Stimulated activated naive B cell treated with anti-CD40 and anti-IgM and Interleukin-4, amounts not matched to agents 10 μg/mL and 1 μg/mL and 100 μg/mL, for 72 hours (primary cell): ENCODE results near the gene UTS2R.

Experiments
- ATAC-seq, 2 donors: fragments of 150-1000 bp; cut with Tn5 transposase; replicated peaks; 2 replicates each; pipeline ENCODE4 v1.10.0; 2021; ENCODE audit warnings: moderate library complexity in 1 of 2
- DNase-seq: peaks from one replicate; pipeline ENCODE4 v3.0.0; 2021
- H3K27ac Mint-ChIP-seq: one replicate; pipeline ENCODE4 v1.8.0; 2022; ENCODE audit warnings: mild to moderate bottlenecking, mixed read lengths
- H3K27me3 Mint-ChIP-seq, 2 donors: one replicate each; pipeline ENCODE4 v1.8.0; 2022; ENCODE audit warnings: mixed read lengths in 2 of 2
- H3K36me3 Mint-ChIP-seq, 2 donors: one replicate each; pipeline ENCODE4 v1.8.0; 2022; ENCODE audit warnings: mixed read lengths in 2 of 2, mild to moderate bottlenecking in 1 of 2
- H3K4me1 Mint-ChIP-seq, 2 donors: one replicate each; pipeline ENCODE4 v1.8.0; 2022; ENCODE audit warnings: mixed read lengths in 2 of 2, mild to moderate bottlenecking in 1 of 2
- H3K4me3 Mint-ChIP-seq, 2 donors: one replicate each; pipeline ENCODE4 v1.8.0; 2022; ENCODE audit warnings: mild to moderate bottlenecking in 2 of 2, mixed read lengths in 2 of 2, moderate library complexity in 1 of 2
- H3K9me3 Mint-ChIP-seq, 2 donors: one replicate each; pipeline ENCODE4 v1.8.0; 2022; ENCODE audit warnings: mixed read lengths in 2 of 2, mild to moderate bottlenecking in 1 of 2

Gene UTS2R

DNA sequence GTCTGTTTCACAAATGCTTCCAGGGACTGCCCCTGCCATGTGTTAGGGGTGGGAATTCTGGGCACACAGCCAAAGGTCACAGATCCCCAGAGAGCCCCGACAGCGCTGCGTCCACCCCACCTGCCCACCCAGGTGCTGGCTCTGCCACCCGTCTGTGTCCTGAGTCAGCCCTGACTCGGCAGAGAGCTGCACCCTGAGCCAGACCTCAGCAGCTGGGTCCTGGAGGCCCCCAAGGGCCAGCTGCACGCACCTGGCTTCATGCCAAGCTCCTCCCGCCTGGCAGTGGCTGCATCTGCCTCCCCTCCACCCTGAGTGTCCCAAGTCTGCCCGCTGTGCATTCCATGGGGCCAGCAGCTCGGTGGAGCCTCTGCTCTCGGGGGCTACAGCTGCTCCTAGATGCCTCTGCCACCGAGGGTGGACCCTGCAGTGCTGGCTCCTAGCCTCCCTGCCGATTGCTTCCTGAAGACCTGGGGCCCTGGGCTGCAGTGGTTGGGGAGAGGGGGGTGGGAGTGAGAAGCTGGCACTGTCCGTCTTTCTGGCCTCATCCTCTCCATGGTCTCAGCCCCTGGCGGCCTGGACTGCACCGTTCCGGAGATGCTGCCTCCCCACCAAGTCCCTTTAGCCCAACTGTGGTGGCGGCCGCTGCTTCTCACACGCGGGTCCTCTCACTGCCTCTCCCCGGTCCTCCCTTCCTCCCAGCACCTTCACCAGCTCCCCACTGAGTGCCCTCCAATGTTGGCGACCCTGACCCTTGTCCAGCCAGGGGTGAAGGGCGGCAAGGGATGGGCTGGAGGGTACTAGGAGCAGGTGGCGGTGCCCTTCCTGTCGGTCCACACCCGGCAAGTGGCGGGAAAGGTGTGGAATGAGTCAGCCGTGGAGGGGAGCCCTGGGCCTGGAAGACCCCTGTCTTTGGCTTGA lies 41.0 kb upstream of the UTS2R start:
- Mint-ChIP-seq H3K4me1 (peaks cover 17 to 35% of the 10 kb centered on the region in 2 donors), H3K27me3 (peaks cover 34 to 61% of the 10 kb centered on the region in 2 donors), H3K9me3 (no peaks in the 10 kb centered on the region), H3K4me3 (peak overlapping the region in 1 of 2 donors; percentile 14), H3K27ac (peak overlapping the region; percentile 85), H3K36me3 (no peaks in the 10 kb centered on the region)
- ATAC-seq (no peak), DNase-seq (no peak)

DNA sequence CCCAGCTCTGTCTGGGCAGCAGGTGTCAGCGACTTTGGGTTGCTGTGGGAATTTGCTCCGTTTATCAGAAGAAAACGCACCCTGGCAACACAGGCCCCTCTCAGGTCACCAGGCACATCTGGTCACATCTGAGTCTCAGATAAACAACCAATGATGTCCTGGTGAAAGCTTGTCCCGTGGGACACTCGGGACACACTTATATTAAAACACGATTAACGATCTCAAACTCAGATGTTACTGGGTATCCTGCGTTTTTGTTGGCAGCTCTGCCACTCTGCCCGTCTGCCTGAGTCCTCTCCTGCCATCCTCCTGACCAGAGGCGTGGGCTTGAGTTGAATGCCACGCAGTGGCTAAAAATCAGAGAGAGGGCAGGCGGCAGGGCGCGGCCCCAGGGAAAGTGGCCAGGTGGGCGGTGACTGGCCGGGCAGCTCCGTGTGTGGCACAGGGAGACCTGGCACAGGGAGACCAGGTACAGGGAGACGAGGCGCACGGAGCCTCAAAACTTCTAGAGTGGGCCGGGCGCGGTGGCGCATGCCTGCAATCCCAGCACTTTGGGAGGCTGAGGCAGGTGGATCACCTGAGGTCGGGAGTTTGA lies 40.1 kb upstream of the UTS2R start:
- DNase-seq (no peak), ATAC-seq (no peak)
- H3K27ac Mint-ChIP-seq = no peak overlapping the region
- peaks cover 31 to 57% of the 10 kb centered on the region in 2 donors for H3K27me3 Mint-ChIP-seq
- no peaks in the 10 kb centered on the region for H3K36me3 Mint-ChIP-seq
- H3K4me1 Mint-ChIP-seq = peaks cover 20 to 40% of the 10 kb centered on the region in 2 donors
- H3K9me3 Mint-ChIP-seq = no peaks in the 10 kb centered on the region
- H3K4me3 Mint-ChIP-seq = no peak overlapping the region

DNA sequence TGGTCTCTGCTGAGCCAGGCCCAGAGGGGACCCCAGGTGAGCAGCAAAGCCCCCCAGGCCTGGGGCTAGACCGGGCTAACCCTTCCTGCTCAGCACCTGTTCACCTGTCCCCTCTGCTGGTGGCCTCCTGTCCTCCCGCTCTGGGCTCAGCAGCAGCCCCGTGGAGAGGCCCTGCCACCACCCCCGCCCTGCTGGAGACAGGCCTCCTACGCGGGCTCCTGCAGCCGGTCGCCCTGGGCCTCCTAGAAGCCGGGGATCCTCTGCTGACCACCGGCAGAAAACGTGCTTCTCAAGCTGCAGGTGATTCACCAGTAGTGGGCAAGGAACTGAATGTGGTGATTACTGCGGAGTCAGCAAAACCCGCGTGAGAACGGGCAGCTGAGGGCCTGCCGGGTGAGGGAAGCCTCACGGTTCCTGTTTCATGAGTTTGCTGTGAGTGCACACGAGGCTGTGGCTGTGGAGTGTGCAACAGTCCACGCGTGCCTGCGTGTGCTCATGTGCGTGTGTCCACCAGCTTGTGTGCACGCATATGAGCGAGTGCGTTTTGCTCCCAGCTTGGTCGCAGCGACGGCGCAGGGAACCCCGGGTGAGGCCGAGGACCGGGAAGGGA lies 38.8 kb upstream of the UTS2R start:
- peak overlapping the region; percentile 80 to 81 for H3K4me3 Mint-ChIP-seq

GRCh38 chr17:82333279-82334171 lies 38.0 kb upstream of the UTS2R start, which contains the start of gene SECTM1:
SECTM1 (minus strand) TSS chr17:82333766; CDS start chr17:82327240, 6,526 bp downstream.
- Mint-ChIP-seq H3K4me1 (peaks cover 20 to 40% of the 10 kb centered on the region in 2 donors), H3K36me3 (no peaks in the 10 kb centered on the region), H3K9me3 (no peaks in the 10 kb centered on the region), H3K4me3 (peak within 1 kb of the TSS; percentile 80 to 82), H3K27ac (peak within 1 kb of the TSS; percentile 60), H3K27me3 (peaks cover 24 to 44% of the 10 kb centered on the region in 2 donors)
- ATAC-seq = peak; percentile 46 to 48
- DNase-seq = no peak

More for the DNA sequence above, 38.8 kb upstream of the UTS2R start:
- peaks cover 24 to 49% of the 10 kb centered on the region in 2 donors for H3K27me3 Mint-ChIP-seq
- H3K4me1 Mint-ChIP-seq = peaks cover 20 to 40% of the 10 kb centered on the region in 2 donors
- DNase-seq (peak; percentile 40), ATAC-seq (peak; percentile 71 to 84)
- no peaks in the 10 kb centered on the region for H3K36me3 Mint-ChIP-seq
- H3K27ac Mint-ChIP-seq = peak overlapping the region; percentile 60
- no peaks in the 10 kb centered on the region for H3K9me3 Mint-ChIP-seq

GRCh38 chr17:82334204-82334621 lies 37.4 kb upstream of the UTS2R start:
- no peaks in the 10 kb centered on the region for H3K9me3 Mint-ChIP-seq
- H3K36me3 Mint-ChIP-seq = no peaks in the 10 kb centered on the region
- H3K4me1 Mint-ChIP-seq = peaks cover 20 to 40% of the 10 kb centered on the region in 2 donors
- no peak for ATAC-seq
- H3K4me3 Mint-ChIP-seq = peak overlapping the region; percentile 74 to 82
- DNase-seq = no peak
- peaks cover 21 to 38% of the 10 kb centered on the region in 2 donors for H3K27me3 Mint-ChIP-seq
- H3K27ac Mint-ChIP-seq = no peak overlapping the region

DNA sequence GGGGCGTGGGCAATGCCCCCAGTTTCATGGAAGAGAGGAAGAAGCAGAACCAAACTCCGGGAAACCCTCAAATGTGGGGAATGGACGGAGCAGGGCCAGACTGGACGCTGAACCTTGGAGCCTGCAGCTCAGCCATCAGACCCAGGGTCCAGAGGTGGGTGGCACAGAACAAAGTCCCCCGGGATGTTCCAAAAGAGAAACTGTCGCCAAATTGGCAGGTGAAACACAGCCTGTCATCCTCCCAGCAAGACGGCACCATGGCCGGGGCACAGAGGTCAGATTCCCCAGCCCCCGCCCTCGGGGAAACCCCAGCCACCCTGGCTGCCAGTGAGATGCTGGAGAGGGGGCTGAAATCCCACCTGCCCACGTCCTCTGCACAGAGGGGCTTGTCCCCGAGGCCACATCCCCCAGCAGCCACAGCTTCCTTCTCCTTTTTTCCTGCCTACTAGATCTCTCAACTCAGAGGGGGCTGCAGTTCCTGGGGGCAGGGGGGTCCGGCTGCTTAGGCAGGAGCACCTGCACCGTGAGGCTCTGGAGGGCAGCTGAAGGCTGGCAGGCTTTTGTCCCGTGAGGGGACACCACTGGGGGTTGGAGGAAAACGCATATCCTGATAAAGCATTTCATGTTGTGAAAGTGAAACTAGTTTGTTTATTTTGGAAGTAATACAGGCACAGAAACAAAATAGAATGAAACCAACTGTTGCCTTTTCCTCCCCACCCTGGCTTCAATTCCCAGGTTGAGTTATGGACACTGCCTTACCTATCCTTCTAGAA lies 36.8 kb upstream of the UTS2R start:
- H3K4me1 Mint-ChIP-seq = peaks cover 20 to 40% of the 10 kb centered on the region in 2 donors
- no peaks in the 10 kb centered on the region for H3K9me3 Mint-ChIP-seq
- H3K4me3 Mint-ChIP-seq = peak overlapping the region; percentile 74 to 82
- peaks cover 18 to 33% of the 10 kb centered on the region in 2 donors for H3K27me3 Mint-ChIP-seq
- H3K27ac Mint-ChIP-seq = peak overlapping the region; percentile 93
- H3K36me3 Mint-ChIP-seq = no peaks in the 10 kb centered on the region
- no peak for DNase-seq
- ATAC-seq = peak in 1 of 2 donors; percentile 13

- H3K27me3 Mint-ChIP-seq = peaks cover 0 to 14% of the 10 kb centered on the region in 2 donors
- peaks cover 0 to 2% of the 10 kb centered on the region in 2 donors for H3K9me3 Mint-ChIP-seq
- H3K4me1 Mint-ChIP-seq = peaks cover 13 to 20% of the 10 kb centered on the region in 2 donors
- ATAC-seq (no peak), DNase-seq (no peak)
- no peaks in the 10 kb centered on the region for H3K36me3 Mint-ChIP-seq
- H3K4me3 Mint-ChIP-seq = no peak overlapping the region
- no peak overlapping the region for H3K27ac Mint-ChIP-seq
Measured at GRCh38 chr17:82338858-82339633, 32.5 kb upstream of the UTS2R start.

DNA sequence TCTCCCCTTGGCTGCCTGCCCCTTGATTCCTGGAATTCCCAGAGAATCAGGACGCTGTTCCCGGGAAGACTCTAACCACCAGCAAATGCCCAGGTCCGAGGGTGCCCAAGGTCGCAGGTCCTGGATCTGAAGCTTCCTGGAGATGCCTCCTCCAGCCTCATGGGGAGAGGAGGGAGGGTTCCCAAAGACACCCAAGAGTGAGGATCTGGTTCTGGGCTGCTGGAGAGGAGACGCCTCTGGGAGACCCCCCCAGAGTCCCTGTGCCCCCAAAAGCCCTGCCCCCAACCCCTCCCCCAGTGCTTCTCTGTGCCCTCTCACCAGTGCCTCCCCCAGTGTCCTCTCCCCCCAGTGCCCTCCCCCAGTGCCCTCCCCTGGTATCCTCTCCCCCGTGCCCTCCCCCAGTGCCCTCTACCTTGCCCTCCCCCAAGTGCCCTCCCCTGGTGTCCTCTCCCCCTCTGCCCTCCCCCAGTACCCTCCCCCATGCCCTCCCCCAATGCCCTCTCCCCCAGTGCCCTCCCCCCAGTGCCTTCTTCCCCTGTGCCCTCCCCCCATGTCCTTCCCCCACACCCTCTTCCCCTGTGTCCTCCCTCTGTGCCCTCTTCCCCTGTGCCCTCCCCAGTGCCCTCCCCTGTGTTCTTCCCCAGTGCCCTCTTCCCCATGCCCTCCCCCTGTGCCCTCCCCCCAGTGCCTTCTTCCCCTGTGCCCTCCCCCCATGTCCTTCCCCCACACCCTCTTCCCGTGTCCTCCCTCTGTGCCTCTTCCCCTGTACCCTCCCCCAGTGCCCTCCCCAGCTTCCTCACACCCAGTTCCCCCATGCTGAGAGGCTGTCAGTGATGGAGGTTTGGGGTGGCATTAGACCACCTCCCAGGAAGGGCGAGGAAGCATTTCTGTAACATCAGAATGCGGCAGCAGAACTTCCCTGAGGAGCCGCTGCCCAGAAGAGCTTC lies 31.7 kb upstream of the UTS2R start:
- peaks cover 7 to 12% of the 10 kb centered on the region in 2 donors for H3K4me1 Mint-ChIP-seq
- ATAC-seq (no peak), DNase-seq (no peak)
- H3K36me3 Mint-ChIP-seq = no peaks in the 10 kb centered on the region
- H3K4me3 Mint-ChIP-seq = no peak overlapping the region
- peaks cover 3 to 12% of the 10 kb centered on the region in 2 donors for H3K27me3 Mint-ChIP-seq
- peaks cover 0 to 2% of the 10 kb centered on the region in 2 donors for H3K9me3 Mint-ChIP-seq
- H3K27ac Mint-ChIP-seq = no peak overlapping the region

- Mint-ChIP-seq H3K27me3 (peaks cover 10 to 18% of the 10 kb centered on the region in 2 donors), H3K27ac (no peak overlapping the region), H3K4me1 (peaks cover 0 to 7% of the 10 kb centered on the region in 2 donors), H3K4me3 (no peak overlapping the region), H3K36me3 (no peaks in the 10 kb centered on the region), H3K9me3 (peaks cover 0 to 2% of the 10 kb centered on the region in 2 donors)
- ATAC-seq (no peak), DNase-seq (no peak)
Measured at GRCh38 chr17:82342361-82343079, 29.0 kb upstream of the UTS2R start.

DNA sequence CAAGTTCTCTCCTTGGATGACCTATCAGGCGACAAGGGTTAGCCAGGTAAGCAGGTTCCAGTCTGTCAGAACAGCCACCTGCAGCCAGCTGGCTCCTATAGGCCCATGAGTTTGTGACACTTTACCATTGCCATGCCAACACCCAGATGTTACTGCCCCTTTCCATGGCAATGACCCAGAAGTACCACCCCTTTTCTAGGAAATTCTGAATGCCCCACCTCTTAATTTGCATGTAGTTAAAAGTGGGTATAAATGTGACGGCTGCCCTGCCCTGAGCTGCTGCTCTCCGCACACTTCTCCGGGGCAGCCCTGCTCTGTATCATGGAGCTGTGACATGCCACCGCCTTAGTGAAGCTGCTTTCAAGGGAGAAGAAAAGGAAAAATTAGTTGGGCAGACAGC lies 28.0 kb upstream of the UTS2R start:
- H3K36me3 Mint-ChIP-seq = no peaks in the 10 kb centered on the region
- no peak for ATAC-seq
- H3K27ac Mint-ChIP-seq = no peak overlapping the region
- peaks cover 0 to 2% of the 10 kb centered on the region in 2 donors for H3K9me3 Mint-ChIP-seq
- H3K4me3 Mint-ChIP-seq = no peak overlapping the region
- H3K27me3 Mint-ChIP-seq = peaks cover 10 to 25% of the 10 kb centered on the region in 2 donors
- peaks cover 0 to 7% of the 10 kb centered on the region in 2 donors for H3K4me1 Mint-ChIP-seq
- DNase-seq = no peak
